ENCODE measurements around the gene FAM131A.

FAM131A gene

GRCh38 chr3:184358921-184359350 is 21.5 kb downstream of the FAM131A start:
- DNase-seq: no peak

- no peak for DNase-seq
These were observed 22.2 kb downstream of the FAM131A start for GRCh38 chr3:184359610-184360009.

- no peak for DNase-seq
These were observed 22.9 kb downstream of the FAM131A start for GRCh38 chr3:184360070-184360928.

- DNase-seq: no peak
These were observed 23.6 kb downstream of the FAM131A start for GRCh38 chr3:184360929-184361531.

GRCh38 chr3:184361532-184361931 is 24.1 kb downstream of the FAM131A start, which contains the start of the genes CLCN2 and POLR2H:
Gene CLCN2, minus strand, starts transcription at chr3:184361605. Its CDS starts 126 bp downstream, at chr3:184361479.
Gene POLR2H, plus strand, starts transcription at chr3:184361710. Its CDS starts 1,783 bp downstream, at chr3:184363493.
- peak; percentile 42 for DNase-seq

GRCh38 chr3:184361932-184362667 is 24.7 kb downstream of the FAM131A start:
- peak; percentile 56 for DNase-seq

- DNase-seq: peak; percentile 96
These were observed 25.5 kb downstream of the FAM131A start for GRCh38 chr3:184362668-184363546.

GRCh38 chr3:184366619-184367289 is 29.4 kb downstream of the FAM131A start:
- DNase-seq: no peak

GRCh38 chr3:184368116-184368515 is 30.7 kb downstream of the FAM131A start:
- DNase-seq: no peak

GRCh38 chr3:184368586-184369183 is 31.3 kb downstream of the FAM131A start:
- no peak for DNase-seq

GRCh38 chr3:184371570-184372018 is 34.2 kb downstream of the FAM131A start:
- DNase-seq: peak; percentile 81

- no peak for DNase-seq
These were observed 35.0 kb downstream of the FAM131A start for GRCh38 chr3:184372296-184372821.

- no peak for DNase-seq
These were observed 35.5 kb downstream of the FAM131A start for GRCh38 chr3:184372911-184373310.

- no peak for DNase-seq
These were observed 36.0 kb downstream of the FAM131A start for GRCh38 chr3:184373422-184373821.

GRCh38 chr3:184375747-184376461 is 38.5 kb downstream of the FAM131A start:
- no peak for DNase-seq

GRCh38 chr3:184377374-184377773 is 40.0 kb downstream of the FAM131A start:
- no peak for DNase-seq

- DNase-seq: no peak
These were observed 40.6 kb downstream of the FAM131A start, which contains the start of gene THPO for GRCh38 chr3:184377882-184378445. Gene THPO, minus strand, starts transcription at chr3:184378207. Its CDS starts 1,948 bp downstream, at chr3:184376259.

GRCh38 chr3:184378651-184379357 is 41.4 kb downstream of the FAM131A start:
- DNase-seq: no peak

Data from GDM1 (cell line).